Left forelimb (tissue), 1 donor: ENCODE measurements around the gene CFAP46.
"Not testable (repeated sequence)": the region's sequence is repeated elsewhere in the genome, so short reads cannot be mapped to it uniquely, and the experiment has no call there.

Experiments
- DNase-seq: peaks from one replicate; pipeline ENCODE4 v3.0.0-alpha.2; 2018; ENCODE audit warnings: low spot score

Gene CFAP46

DNA sequence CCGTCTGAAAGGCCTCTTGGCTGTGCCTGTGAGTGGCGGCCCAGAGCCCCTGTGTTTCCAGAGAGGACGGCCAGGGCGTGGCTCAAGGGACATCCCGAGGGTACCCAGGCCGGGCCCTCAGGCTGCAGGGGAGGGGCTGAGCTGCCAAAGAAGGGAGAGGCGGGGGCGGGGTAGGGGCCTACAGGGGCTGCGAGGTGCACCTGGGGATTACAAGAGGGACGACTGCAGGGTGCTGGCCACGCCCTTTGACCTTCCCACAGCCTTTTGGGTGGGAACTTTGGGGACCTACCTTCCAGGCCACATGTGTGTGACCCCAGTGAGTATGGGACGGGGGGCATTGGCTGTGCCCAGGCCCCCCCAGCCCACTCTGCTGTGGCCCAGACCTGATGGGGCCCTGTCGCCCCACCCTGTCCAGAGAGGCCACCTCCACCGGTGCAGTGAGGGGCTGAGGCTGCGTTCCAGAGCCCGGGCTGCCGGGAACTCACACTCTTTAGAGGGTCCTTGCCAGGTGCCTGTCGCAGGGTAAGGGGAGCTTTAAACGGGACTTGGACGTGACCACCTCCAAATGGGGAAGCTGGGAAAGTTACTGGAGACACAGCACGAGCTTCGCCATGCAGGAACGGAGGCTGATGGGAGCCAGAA, 137.5 kb downstream of the CFAP46 start:
- DNase-seq: no peak

DNA sequence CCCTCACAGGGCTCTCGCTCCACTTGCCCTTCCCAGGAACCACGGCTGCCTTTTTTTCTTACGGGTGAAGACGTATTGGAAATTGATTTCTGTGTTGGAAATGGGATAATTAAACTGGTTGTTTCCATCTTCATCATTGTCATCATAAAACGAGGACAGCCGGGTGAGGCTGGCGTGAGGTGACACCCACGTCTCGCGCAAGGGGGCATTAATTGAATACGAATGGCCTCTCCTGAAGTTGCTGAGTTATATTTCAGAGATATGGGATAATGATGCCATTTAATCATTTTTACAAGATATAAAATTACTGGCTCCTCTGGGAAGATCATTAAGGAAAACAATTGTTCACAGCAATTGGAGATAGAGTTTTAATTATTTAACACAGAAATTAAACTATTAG, 138.1 kb downstream of the CFAP46 start:
- DNase-seq: no peak

DNA sequence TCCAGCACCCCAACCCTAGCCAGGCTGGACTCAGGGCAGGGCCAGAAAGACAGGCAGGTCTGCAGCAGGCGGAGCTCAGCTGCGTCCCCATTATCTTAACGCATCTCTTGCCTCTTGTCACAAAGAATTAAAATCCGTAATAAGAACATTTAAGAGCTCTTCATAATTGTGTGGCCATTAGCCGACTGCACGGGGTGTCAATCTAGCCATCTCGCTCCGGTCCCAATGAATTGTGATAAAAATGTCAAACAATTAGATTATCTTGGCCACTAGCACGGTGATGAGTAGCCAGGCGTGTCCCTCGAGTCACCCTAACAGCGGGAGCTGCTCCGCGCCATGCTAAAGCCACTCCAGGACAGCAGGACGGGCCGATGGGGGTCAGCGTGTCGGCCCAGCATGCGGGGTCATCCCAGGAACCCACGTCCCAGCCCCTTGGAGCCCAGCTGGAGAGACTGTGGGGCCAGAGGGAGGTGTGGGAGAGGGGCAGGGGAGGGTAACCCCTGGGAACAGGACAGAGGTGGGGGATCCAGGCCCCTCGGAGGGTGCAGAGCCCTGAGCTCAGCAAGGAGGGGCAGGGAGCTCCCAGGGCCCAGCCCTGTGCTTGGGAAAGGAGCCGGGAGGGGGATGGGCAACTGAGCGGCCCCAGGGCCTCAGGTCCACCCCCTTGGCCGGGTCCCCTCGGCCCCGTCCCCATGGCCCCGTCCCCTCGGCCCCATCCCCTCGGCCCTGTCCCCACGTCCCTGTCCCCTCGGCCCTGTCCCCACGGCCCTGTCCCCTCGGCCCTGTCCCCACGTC, 138.8 kb downstream of the CFAP46 start:
- DNase-seq: no peak

DNA sequence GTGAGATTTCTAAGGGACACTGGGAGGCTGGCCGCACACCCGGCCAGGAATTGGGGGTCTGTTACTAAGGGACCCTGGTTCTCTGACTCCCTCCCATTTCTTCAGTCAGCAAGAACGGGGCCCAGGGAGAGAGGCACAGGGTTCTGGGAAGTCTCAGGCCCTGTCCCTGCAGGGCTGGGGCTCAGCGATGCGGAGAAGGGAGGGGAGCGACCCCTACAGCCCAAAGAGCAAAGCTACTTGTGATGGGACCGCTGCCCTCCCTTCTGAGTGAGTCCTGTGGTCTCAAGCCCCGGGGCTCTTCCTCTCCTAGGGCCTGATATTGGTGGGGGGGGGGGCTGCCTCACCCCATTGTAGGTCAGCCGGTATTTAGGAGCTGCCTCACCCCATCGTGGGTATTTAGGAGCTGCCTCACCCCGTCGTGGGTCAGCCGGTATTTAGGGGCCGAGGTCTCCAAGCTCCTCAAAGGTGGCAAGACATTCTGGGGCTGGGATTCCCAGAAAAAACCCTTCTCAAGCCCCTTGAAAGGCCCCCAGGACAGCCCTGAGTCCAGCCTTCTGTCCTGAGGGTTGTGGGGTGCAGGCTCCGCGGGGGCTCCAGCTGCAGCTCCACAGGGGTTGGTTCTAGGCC, 139.6 kb downstream of the CFAP46 start:
- DNase-seq: no peak

DNA sequence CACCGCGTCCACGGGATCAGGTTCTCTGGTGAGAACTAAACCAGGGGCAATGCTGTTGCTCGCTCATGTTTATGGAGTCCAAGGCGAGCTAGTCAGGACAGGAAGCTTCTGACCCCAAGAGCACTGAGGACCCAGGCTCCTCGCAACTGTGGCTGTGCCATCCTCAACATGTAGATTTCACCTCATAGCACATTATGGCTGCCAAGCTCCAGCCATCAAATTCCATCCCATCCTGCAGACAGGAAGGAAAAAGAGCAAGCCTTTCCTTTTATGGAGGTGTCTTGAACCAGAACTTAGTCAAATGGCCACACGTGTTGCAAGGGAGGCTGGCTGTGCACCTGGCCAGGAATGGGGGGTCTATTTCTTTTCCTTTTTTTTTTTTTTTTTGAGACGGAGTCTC, 140.3 kb downstream of the CFAP46 start:
- DNase-seq: no peak

DNA sequence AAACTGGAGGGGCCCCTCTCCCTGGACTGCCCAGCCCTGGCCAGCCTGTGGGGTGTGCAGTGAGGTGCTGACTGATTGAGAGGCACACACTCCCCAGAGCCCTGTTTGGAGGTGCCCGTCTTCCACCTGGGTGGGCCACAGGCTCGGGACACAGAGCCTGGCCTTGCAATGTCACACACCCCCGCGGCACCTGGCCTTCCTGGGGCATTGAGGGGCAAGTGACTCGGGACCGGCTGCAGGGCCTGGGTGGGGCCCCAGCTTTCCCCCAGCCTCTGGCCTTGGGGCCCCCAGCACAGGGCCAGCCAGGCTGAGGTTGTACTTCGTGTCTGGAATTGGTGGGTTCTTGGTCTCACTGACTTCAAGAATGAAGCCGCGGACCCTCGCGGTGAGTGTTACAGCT, 142.5 kb downstream of the CFAP46 start:
- DNase-seq: no peak

DNA sequence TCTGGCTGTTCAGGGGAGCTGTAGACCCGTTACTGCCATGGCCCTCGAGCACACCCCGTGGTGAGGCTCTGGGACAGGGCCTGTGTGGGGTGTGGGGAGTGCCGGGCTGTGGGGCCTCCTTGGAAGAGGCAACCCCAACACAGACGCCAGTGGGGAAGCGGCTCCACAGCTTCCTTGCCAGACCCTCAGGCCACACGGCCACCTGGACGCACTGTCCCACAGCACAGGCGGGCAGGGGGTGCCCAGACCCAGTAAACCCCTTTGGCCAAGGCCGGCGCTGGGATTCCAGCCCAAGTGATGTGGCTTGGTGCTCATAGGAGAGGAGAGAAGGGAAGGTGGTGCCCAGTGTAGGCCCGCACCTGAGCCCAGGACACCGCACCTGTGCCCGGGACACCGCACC, 143.5 kb downstream of the CFAP46 start:
- DNase-seq: no peak

DNA sequence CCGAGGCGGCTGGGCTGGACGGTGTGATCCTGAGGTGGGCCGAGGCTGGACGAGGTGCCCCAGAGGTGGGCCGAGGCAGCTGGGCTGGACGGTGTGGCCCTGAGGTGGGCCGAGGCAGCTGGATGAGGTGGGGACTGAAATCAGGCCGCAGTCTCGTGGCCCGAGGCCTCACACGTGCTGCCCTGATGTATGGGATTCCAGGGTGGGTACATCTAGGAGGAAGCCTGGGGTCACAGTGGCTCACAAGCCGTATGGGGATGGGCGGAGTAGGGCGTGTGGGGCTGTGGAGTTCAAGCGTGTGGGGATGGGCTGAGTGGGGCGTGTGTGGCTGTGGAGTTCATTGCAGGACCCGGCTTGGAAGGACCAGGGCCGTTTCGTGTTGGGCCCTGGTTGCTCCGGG, 144.0 kb downstream of the CFAP46 start:
- DNase-seq: no peak

DNA sequence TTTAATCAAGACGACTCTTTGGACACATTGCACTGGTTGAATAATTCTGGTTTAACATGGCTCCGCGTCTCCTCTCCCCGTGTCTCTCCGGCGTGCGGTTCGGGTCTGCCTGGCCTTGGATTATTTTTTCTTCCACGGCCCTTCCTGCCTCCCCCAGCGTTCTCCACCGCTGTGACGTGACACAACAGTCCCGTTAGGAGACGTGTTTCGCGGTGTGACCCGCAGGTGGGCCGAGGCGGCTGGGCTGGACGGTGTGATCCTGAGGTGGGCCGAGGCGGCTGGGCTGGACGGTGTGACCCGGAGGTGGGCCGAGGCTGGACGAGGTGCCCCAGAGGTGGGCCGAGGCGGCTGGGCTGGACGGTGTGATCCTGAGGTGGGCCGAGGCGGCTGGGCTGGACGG, 144.4 kb downstream of the CFAP46 start:
- not testable (repeated sequence) for DNase-seq

DNA sequence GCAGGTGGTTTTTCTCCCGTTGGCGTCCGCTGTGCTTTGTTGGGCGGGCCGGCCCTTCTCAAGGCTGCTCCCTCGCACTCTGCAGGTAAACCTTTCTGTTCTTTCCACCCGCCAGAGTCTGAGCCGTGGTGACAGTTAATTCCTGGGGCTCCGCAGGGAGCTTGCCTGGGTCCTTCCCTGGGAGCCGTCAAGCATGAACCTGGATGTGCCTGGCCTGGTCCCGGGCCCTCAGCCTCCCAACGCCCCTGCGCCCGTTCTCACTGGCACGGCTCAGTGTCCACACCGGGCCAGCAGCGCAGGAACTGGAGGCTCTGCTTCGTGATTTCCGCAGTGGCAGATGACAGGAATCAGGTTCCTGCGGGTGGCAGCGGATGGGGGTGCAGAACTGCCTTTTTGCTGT, 145.5 kb downstream of the CFAP46 start:
- no peak for DNase-seq

DNA sequence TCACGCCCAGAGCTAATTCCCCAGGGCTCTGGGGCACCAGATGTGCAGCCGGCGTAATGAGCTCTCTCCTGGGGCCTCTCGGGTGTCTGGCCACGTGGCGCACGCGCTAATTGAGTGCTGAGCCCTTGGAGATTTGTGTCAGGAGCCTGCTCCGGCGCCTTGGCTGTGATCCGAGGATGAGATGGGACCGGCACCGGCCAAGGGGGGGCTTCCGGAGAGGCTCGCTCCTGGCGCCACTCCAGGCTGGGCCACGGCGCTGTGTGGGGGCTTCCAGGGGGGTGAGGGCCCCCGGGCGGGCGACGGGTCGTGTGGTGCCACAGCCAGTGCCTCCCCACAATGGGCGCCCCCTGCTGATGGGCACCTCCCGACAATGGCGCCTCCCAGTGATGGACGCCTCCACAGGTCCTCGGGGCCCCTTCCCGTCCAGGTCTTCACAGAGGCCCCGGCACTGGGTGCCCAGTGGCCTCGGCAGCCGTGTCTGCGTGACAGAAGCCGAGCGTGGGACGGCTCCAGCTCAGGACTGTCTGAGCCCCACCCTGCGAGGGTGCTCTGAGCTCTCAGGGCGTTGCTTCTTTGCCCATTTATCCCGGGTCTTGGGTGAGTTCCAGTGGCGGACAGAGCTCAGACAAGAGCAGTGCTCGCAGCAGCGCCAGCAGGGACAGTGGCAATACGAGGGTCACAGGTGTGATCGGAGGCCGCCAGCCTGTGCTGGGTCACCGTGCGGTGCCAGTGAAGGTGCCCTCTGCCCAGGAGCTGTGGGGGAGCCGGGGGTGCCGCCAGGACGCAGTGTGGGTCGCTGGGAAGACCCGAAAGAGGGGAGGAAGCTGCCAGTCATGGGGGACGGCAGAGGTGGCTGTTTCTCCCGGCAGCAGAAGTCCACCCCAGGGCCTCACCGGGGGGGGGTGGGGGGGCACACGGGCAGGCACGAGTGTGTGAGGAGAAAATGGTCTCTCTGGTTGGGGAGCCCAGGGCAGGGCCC, 148.2 kb downstream of the CFAP46 start:
- no peak for DNase-seq

DNA sequence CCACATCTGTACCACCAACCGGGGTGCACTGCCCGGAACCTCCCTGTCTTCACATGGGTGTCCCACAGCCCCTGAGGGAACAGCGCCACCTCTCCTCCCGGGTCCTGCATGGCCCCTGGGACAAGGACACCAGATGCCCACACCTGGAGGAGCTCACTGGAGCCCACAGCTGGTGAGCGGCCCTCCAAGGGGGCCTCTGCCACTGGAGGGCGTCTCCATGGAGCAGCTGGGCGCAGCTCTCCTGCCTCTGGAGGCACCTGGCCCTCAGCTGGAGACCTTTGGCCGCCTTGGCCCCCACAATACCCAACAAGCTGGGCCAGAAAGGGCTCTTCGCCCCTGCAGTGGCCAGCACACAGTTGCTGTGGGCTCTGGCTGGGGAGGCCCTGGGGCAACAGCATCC, 149.2 kb downstream of the CFAP46 start:
- DNase-seq: no peak

DNA sequence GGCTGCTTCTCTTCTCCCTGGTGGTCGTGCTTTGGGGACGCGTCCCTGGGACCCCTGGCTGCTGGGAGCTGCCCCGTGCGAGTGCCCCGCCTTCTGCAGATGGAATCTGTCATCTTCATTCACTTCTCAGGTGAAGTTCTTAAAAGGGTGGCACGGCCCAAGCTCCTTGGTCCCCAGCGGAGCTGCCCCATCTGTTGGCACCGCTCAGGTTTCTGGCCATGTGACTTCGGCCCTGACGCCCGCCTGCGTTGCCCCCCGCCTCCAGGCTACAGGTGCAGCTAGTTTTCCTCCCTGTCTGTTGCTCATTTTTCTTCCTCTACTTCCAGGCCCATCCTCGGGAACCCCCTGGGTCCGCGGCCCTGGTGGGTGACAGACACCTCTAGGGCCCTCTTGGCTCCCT, 149.6 kb downstream of the CFAP46 start:
- no peak for DNase-seq

DNA sequence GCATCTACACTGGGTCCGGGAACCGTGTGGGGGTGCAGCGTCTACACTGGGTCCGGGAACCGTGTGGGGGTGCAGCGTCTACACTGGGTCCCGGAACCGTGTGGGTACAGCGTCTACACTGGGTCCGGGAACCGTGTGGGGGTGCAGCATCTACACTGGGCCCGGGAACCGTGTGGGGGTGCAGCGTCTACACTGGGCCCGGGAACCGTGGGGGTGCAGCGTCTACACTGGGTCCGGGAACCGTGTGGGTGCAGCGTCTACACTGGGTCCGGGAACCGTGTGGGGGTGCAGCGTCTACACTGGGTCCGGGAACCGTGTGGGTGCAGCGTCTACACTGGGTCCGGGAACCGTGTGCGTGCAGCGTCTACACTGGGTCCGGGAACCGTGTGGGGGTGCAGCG, 150.3 kb downstream of the CFAP46 start:
- not testable (repeated sequence) for DNase-seq

DNA sequence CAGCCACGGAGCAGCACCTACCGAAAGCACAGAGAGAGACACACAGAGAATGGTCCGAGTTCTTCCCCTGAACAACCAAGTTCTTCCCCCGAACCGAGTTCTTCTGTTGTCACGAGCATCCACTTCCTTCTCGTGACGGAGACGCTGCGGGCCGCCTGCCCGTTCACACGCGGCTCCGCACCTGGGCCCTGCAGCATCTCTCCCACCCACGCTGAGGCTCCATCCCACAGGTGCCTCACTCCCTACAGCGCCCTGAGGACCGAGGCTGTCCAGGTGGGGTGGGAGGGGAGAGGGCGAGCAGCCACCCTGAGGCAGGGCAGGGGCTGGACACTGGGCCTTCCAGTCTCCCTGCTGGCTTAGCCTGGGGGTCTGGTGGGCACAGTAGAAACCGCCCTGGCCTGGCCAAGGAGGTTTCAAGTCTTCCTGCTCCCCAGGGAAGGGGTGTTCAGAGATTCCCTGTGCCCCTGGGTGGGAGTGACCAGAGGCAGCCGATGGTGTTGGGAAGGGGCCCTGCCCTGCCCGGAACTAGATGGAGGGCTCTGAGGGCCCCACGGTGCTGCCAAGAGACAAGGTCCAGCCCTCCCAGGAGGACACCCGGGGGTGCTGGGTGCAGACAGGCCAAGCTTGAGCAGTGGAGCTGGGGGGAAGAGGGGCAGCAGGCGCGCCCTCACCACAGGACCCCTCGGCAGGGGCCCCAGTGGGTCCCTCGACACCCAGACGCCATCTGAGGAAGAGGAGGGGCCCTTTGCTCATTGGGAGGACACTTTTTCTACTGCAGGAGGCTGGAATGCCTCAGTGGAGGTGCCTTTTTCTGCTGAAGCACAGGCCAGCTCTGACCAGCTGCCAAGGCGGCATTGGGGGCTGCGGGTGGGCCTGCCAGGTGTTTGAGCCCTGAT, 151.2 kb downstream of the CFAP46 start:
- DNase-seq: no peak

DNA sequence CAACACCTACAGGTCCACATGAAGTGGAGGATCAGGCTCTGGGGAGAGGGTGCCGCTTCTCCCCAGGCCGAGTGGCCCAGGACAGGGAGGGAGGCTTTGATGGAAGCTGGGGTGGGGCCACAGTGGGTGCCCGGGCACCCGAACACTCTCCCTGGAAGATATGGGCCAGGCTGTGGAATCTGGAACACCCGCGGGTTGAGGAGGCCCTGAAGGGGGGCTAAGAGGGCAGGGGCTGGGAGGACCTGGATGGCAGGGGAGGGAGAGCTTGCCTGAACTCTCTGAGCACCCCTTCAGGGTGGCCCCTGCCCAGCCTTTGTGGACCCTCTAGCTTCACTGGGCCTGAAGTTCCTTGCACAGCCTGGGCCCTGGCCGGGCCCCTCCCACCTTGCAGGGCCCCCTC, 151.9 kb downstream of the CFAP46 start:
- DNase-seq: no peak

DNA sequence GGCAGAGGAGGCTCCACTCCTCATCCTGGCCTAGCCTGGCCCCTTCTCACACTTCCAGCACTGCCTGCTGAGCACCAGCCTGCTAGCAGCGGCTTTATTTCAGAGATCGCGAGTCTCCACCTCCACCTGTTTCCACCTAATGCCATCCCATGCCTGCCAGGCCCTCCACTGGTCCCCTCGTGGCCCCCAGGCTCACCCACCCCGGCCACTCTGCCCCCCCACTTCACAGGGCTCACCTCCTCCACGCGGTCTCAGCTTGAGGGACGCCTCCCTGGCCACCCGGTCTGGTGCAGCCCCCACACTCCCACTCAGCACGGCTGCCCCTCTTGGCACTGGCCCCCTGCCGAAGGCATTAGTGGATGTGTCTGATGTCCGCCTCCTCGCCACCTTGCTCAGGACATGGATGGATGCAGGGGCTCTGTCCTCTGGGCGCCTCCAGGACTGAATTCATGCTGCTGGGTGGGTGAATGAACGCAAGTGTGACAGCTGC, 152.7 kb downstream of the CFAP46 start:
- no peak for DNase-seq

DNA sequence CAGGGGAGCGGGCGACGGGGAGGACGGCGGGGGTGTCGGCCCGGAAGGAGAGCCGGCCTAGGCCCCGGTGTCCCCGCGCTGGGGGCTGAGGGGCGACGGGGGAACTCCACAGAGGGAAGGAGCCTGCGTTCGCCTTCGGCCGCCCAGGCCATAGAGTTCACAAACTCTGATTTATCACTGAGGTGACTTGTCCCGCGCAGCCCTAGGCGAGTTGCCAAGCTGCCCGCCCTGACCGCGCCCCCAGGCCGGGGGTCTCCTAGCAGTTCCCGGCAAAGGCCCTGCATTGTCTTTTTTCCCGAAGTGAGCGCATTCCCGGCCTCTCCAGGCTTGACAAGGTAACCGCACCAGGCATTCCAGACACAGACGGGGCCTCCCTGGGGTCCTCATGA, 153.5 kb downstream of the CFAP46 start:
- DNase-seq: no peak

DNA sequence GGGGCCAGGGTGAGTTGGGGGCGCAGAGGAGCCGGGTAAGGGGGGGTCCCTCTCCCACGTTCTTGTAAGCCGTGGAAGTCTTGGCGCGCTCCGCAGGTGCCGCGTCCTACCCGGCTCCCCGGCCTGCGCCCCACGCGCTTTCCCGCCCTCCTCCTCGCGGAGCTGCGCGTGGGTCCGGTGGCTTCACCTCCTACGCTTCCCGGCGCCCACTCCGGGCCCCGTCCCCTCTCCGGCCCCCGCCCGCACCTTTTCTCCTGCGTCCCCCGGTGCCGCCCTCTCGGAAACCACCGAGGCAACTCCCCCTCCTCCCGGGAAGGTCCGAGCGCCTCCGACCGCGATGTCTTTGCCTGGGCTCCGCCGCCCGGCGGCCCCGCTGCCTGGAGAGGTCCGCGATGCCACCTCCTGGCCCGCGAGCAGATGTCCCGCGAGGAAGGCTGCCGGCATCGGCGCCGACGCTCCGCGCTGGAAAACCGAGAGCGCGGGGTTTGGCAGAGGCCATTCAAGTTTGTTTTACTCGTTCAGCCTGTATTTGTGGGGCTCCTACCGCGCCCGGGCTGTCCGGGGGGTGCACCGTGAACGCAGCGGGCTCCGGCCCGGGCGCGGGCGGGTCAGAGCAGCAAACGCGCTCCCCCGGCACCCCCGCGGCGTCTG, 154.1 kb downstream of the CFAP46 start:
- DNase-seq: no peak

DNA sequence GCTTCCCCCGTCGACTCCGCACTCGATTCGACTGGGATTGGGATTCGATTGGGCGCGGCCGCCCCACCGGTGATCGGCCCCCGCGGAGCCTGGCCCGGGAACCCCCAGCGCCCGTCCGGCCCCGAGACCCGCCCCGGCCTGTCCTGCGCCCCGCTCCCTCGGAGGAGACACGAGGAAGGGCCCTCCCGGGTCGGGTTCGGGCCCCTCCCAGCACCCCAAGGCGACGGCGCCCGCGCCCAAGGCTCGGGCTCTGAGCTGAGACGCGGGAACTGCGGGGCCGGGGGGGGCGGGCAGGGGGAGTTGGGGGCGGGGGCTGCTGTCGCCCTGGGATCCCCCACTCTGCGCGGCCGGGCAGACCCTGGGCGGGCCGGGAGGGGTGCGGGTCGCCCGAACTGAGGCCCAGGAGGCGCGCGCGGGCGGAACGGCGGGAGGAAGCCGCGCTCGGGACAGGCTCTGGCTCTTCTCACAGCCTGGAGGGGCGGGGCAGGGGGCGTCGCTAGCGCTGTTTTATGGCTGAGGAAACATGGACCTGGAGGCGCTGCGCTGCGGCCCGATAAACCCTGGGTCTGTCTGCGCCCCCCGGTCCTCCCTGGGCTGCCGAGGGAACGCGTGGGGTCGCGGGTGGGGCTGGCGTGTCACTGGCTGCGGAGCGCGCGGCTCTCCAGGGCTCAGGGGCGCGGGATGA, 154.7 kb downstream of the CFAP46 start:
- no peak for DNase-seq
